Mucosa of rectum (tissue), 2 donors: Measurements from ENCODE around the gene PTPRG.

Experiments
- H3K27ac ChIP-seq, 2 donors: one replicate each; pipeline ENCODE4 v1.7.0; 2013; ENCODE audit warnings: inconsistent platforms in 2 of 2, low read depth in 2 of 2, low read length in 2 of 2
- H3K27me3 ChIP-seq, 2 donors: one replicate each; pipeline ENCODE4 v1.7.0; 2013; ENCODE audit warnings: low read length in 2 of 2; ENCODE audit not compliant: control insufficient read depth in 2 of 2, insufficient read depth in 2 of 2
- H3K36me3 ChIP-seq, 2 donors: one replicate each; pipeline ENCODE4 v1.7.0; 2013; ENCODE audit warnings: low read length in 2 of 2; ENCODE audit not compliant: control insufficient read depth in 2 of 2, insufficient read depth in 2 of 2
- H3K4me1 ChIP-seq, 2 donors: one replicate each; pipeline ENCODE4 v1.7.0; 2013; ENCODE audit warnings: low read length in 2 of 2, mild to moderate bottlenecking in 1 of 2; ENCODE audit not compliant: control insufficient read depth in 2 of 2, insufficient read depth in 2 of 2
- H3K4me3 ChIP-seq, 2 donors: one replicate each; pipeline ENCODE4 v1.7.0; 2013; ENCODE audit warnings: low read length in 2 of 2
- H3K9ac ChIP-seq, 2 donors: one replicate each; pipeline ENCODE4 v1.7.0; 2013; ENCODE audit warnings: low read length in 2 of 2, low read depth in 1 of 2, mild to moderate bottlenecking in 1 of 2
- H3K9me3 ChIP-seq, 2 donors: one replicate each; pipeline ENCODE4 v1.7.0; 2013; ENCODE audit warnings: low read length in 2 of 2; ENCODE audit not compliant: control insufficient read depth in 2 of 2
- donor health status: healthy.
- donor health status: Normal muscosa, but diverticular disease.

The PTPRG gene

GRCh38 chr3:61929617-61930016, 368.2 kb downstream of the PTPRG start:
- no peak overlapping the region for H3K27ac ChIP-seq
- H3K4me1 ChIP-seq: peaks cover 0 to 2% of the 10 kb centered on the region in 2 donors
- H3K9me3 ChIP-seq: no peaks in the 10 kb centered on the region
- H3K9ac ChIP-seq: no peak overlapping the region
- no peak overlapping the region for H3K4me3 ChIP-seq
- H3K27me3 ChIP-seq: no peaks in the 10 kb centered on the region
- H3K36me3 ChIP-seq: no peaks in the 10 kb centered on the region

GRCh38 chr3:61932499-61932898, 371.1 kb downstream of the PTPRG start:
- no peaks in the 10 kb centered on the region for H3K9me3 ChIP-seq
- H3K27me3 ChIP-seq: no peaks in the 10 kb centered on the region
- no peak overlapping the region for H3K9ac ChIP-seq
- H3K4me3 ChIP-seq: no peak overlapping the region
- H3K4me1 ChIP-seq: peaks cover 2 to 4% of the 10 kb centered on the region in 2 donors
- no peak overlapping the region for H3K27ac ChIP-seq
- H3K36me3 ChIP-seq: no peaks in the 10 kb centered on the region

- Histone ChIP-seq H3K36me3 (no peaks in the 10 kb centered on the region), H3K4me3 (no peak overlapping the region), H3K27me3 (no peaks in the 10 kb centered on the region), H3K27ac (no peak overlapping the region), H3K4me1 (peaks cover 0 to 4% of the 10 kb centered on the region in 2 donors), H3K9ac (no peak overlapping the region), H3K9me3 (no peaks in the 10 kb centered on the region)
Measured at GRCh38 chr3:61933798-61934504, 372.6 kb downstream of the PTPRG start.

GRCh38 chr3:61934505-61934871, 373.1 kb downstream of the PTPRG start:
- Histone ChIP-seq H3K36me3 (no peaks in the 10 kb centered on the region), H3K27ac (no peak overlapping the region), H3K27me3 (no peaks in the 10 kb centered on the region), H3K9ac (no peak overlapping the region), H3K4me1 (peaks cover 0 to 4% of the 10 kb centered on the region in 2 donors), H3K4me3 (no peak overlapping the region), H3K9me3 (no peaks in the 10 kb centered on the region)

GRCh38 chr3:61935814-61936213, 374.4 kb downstream of the PTPRG start:
- H3K4me1 ChIP-seq: peaks cover 0 to 4% of the 10 kb centered on the region in 2 donors
- no peak overlapping the region for H3K4me3 ChIP-seq
- no peak overlapping the region for H3K9ac ChIP-seq
- H3K36me3 ChIP-seq: no peaks in the 10 kb centered on the region
- peak overlapping the region in 1 of 2 donors; percentile 12 for H3K27ac ChIP-seq
- H3K27me3 ChIP-seq: no peaks in the 10 kb centered on the region
- H3K9me3 ChIP-seq: no peaks in the 10 kb centered on the region

GRCh38 chr3:61936344-61936937, 375.1 kb downstream of the PTPRG start:
- H3K36me3 ChIP-seq: no peaks in the 10 kb centered on the region
- no peak overlapping the region for H3K4me3 ChIP-seq
- H3K27ac ChIP-seq: peak overlapping the region in 1 of 2 donors; percentile 12
- no peaks in the 10 kb centered on the region for H3K27me3 ChIP-seq
- no peak overlapping the region for H3K9ac ChIP-seq
- H3K4me1 ChIP-seq: peaks cover 0 to 4% of the 10 kb centered on the region in 2 donors
- H3K9me3 ChIP-seq: no peaks in the 10 kb centered on the region

- Histone ChIP-seq H3K9me3 (no peaks in the 10 kb centered on the region), H3K27ac (no peak overlapping the region), H3K36me3 (no peaks in the 10 kb centered on the region), H3K9ac (no peak overlapping the region), H3K4me1 (peaks cover 0 to 4% of the 10 kb centered on the region in 2 donors), H3K4me3 (no peak overlapping the region), H3K27me3 (no peaks in the 10 kb centered on the region)
Measured at GRCh38 chr3:61937477-61937876, 376.1 kb downstream of the PTPRG start.

GRCh38 chr3:61938878-61939549, 377.6 kb downstream of the PTPRG start:
- Histone ChIP-seq H3K27ac (no peak overlapping the region), H3K9ac (no peak overlapping the region), H3K4me1 (peaks cover 0 to 4% of the 10 kb centered on the region in 2 donors), H3K4me3 (no peak overlapping the region), H3K27me3 (no peaks in the 10 kb centered on the region), H3K9me3 (no peaks in the 10 kb centered on the region), H3K36me3 (no peaks in the 10 kb centered on the region)

GRCh38 chr3:61940236-61940635, 378.9 kb downstream of the PTPRG start:
- no peak overlapping the region for H3K4me3 ChIP-seq
- H3K27ac ChIP-seq: no peak overlapping the region
- H3K9me3 ChIP-seq: no peaks in the 10 kb centered on the region
- H3K27me3 ChIP-seq: no peaks in the 10 kb centered on the region
- no peaks in the 10 kb centered on the region for H3K36me3 ChIP-seq
- no peak overlapping the region for H3K9ac ChIP-seq
- peaks cover 0 to 4% of the 10 kb centered on the region in 2 donors for H3K4me1 ChIP-seq

GRCh38 chr3:61943975-61944374, 382.6 kb downstream of the PTPRG start:
- Histone ChIP-seq H3K27ac (no peak overlapping the region), H3K27me3 (no peaks in the 10 kb centered on the region), H3K4me1 (no peaks in the 10 kb centered on the region), H3K9me3 (no peaks in the 10 kb centered on the region), H3K36me3 (no peaks in the 10 kb centered on the region), H3K4me3 (no peak overlapping the region), H3K9ac (no peak overlapping the region)
